Fibroblast of skin of left biceps (primary cell): ENCODE measurements around the gene NLRP1.

ENCODE experiments used
- DNase-seq, 2 experiments: peaks; one replicate each; pipeline ENCODE4 v3.0.0-alpha.2; 2013; ENCODE audit warnings: low read depth in 2 of 2

NLRP1 gene

DNA sequence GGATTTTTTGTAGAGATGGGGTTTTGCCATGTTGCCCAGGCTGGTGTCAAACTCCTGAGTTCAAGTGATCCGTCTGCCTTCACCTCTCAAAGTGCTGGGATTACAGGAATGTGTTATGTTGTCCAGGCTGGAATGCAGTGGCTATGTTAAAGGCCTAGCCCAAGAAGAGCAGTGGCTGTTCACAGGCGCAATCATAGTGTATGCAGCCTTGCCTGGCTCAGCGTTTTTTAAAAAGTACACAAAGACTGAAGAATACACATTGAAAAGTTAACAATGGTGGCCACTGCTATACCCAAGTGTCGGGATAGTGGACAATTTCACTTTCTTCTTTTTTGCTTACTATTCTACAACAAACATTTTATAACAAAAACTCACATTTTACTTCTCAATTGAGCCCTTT is 105.3 kb downstream of the NLRP1 start:
- no peak for DNase-seq

DNA sequence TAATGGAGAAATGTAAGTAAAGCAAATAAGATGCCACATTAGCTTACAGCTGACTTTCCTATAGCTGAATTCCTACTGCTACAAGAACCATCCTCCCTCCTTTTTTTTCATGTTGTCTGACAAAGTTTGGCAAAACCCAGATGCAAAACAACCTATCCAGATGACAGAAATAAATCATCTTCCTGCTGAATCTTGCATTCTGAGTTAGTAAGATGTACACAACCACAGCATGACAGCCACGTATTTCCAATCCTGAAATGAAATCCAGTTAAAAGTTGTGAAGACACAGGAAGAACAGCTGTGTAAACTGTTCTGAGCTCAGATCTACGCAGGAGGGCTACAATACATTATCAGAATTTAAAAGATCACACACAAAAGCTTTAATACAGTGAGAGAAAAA is 110.4 kb downstream of the NLRP1 start:
- no peak for DNase-seq

DNA sequence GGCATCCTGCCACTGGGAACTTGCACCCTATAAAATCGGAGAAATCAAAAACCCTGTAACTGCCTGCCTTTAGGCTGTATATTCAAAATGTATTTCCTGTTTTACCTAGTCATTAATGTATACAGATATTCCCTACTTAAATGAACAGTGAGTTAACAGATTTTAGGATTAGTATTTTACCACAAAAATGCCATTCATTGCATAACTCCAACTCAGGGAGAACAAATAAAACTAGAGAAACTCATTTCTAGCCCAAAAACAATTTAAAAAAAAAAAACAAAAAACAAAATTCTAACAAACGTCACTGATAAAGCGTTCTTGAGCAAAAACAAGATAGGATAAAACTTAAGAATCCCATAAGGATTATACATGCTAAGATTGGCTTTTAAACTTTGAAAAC is 111.8 kb downstream of the NLRP1 start:
- DNase-seq = no peak

DNA sequence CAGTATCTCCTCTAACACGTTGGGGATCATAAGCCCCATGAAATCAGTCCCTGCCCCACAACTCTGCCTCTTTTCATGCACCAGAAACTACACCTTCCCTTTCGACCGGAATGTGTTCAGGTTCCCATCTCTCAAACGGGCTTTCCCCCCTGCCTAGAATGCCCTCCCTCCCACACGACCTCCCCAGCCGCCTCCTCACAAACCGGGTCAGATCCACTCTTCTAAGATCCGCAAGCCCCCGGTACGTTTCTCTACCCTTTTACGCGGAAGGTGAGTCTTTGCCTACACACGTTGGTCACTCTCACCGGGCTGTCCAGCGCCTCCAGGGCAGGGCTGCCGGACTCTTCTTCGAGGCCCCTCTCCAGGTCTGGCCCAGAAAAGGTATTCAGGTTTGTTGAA is 116.2 kb downstream of the NLRP1 start:
- no peak for DNase-seq

DNA sequence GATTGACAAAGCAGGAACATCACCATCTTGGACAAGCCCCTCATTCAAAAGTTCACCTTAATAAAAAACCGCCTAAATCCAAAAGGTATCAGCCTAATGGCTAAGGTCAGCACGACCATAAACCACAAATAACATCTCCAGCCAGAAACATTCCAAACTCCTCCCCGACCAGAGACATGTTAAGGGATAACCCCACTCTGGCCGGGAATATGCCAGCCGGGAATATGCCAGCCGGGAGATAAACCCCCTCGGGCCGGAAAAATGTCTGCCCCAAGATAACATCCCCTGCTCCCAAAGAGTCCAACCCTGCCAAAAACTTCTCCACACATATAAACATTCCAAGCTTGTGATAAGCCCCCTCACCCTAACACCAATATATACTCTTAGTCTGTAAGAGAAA is 116.9 kb downstream of the NLRP1 start:
- DNase-seq = no peak

DNA sequence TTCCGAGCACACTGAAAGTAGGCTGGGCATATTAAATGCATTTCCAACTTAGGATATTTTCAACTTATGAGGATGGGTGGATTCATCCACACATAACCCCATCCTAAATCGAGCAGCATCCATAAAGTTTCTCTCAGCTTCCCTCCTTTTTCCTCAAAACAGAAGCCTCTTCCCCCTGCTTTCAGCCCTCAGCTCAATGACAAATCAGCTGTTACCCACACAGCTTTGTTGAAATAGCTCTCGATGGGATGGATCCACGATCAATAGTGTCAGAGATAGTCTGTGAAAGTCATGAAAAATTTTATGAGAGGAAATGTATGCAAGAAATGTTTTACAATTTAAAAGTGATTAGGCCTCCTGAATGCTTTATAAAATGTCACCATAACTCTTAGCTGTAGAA is 118.0 kb downstream of the NLRP1 start:
- no peak for DNase-seq

DNA sequence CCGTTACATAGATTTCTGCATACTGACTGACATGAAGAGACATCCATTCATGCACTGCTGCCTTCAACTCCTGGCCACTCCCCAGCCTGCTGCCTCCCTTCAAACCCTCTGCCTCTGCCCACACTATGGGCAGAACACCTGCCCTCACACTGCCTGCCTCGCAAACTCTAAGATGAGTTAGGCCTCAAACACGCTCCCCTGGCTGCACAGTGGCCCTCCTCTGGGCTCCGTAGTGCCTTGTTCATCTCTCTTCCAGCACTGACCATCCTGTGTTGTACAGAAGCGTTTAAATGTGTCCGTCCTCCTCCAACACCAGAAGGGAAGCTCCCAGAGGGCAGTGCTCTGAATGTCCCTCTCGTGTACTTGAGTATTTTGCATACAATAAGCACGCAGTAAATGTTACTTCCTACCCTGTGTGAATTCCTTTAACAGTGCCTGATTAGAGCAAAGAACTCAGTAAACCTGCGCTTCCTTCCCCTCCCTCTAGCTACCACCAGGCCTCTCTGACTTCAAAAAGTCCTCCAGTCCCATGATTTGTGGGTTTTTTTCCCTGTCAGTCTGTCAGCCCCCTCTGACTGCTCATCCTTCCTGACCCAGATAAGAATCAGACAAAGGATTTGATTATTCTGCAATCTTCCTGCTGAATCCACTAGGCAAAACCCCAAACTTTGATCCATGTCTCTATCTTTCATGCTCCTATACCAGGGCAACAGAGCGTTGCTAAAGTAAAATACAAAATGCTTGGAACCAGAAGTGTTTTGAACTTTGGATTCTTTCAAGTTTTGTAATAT is 119.4 kb downstream of the NLRP1 start:
- no peak for DNase-seq
